ENCODE measurements around the gene TGFB2.
"Not testable (repeated sequence)": the region's sequence is repeated elsewhere in the genome, so short reads cannot be mapped to it uniquely, and the experiment has no call there.

The TGFB2 gene

DNA sequence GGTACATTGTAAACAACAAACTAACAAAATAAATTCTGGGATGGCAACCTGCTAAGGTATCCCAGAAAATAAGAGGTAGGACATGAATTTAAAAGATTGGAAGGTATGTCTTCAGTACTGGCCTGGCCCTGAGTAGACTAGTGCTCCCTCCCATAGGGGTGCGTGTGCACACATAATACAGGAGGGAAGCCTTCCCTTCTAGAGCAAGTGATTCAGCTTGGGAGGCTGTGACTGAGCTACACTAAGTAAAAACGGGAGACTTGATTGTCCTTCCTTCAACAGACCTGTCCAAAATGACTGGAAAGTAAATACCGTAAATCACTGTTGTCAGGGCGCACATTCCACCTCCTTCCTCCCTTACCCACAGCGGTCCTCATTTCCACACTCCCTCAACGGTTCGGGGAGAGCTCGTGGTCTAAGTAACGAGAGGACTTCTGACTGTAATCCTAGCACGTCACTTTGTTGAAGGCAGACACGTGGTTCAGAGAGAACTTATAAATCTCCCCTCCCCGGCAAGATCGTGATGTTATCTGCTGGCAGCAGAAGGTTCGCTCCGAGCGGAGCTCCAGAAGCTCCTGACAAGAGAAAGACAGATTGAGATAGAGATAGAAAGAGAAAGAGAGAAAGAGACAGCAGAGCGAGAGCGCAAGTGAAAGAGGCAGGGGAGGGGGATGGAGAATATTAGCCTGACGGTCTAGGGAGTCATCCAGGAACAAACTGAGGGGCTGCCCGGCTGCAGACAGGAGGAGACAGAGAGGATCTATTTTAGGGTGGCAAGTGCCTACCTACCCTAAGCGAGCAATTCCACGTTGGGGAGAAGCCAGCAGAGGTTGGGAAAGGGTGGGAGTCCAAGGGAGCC is at the start of gene TGFB2:
TSS of gene TGFB2 (plus strand) at position 523 of the 859 bp plus-strand sequence. CDS start 1,366 bp downstream, outside the sequence.
- DNase-seq = peak; percentile 43 to 84 (median 78)

- DNase-seq = no peak
Observed at GRCh38 chr1:218296162-218296561, 49.0 kb upstream of the TGFB2 start.

GRCh38 chr1:218297461-218297860 is 47.7 kb upstream of the TGFB2 start:
- DNase-seq = no peak

DNA sequence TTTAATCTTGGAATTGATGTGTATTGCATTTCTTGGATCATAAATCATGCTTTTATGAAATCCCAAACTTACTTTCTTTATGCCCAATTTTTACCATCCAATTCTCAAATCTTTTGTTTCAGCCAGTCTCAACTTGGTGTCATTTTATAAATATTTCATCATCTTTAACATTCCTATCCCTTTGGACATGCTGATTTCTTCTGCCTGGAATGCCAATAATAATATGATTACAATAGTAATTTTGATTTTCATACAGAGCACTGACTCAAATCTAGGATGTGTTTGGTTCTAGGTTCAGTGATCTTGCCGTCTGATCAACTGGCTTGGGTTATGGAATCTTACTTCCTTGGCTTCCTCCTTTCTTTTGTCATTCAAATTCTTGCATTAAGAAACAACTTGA is 47.3 kb upstream of the TGFB2 start:
- no peak for DNase-seq

DNA sequence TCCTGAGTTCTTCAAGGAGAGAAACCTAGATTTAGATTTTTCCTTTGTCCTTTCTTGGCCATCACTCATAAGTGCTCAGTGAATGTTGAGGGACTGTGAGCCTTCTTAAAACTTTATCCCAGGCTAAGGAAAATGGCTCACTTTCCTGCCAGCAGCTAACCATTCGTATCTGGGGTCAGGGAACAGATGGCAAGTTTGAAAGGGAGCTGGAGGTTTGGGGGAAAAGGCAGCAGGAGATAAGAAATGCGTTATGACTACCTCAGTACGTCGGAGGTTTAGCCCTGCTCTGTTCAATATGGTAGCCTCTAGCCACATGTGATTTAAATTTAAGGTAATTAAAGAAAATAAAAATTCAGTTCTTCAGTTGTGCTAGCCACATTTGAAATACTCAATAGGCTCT is 46.7 kb upstream of the TGFB2 start:
- DNase-seq = no peak

GRCh38 chr1:218299416-218299815 is 45.7 kb upstream of the TGFB2 start:
- DNase-seq = peak in 2 of 3 experiments; percentile 12 to 63

DNA sequence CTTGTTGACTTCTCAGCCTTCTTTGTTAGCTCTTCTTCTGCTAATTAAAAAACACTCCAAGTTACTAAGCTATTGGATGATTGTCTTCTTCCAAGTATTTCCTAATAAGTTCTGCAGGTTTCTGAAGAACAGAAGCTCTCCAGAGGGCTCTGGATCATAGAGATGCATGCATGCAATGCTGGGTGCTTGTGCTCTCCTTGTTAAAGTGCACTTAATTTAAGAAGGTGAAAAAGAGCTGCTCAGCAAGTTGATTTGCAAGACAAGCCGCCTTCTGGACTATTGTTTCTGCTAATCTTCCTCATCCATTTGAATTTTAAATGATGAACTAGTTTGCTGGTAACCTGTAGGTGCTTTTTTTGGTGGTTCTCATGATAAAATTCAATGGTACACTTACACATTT is 43.9 kb upstream of the TGFB2 start:
- DNase-seq = no peak

DNA sequence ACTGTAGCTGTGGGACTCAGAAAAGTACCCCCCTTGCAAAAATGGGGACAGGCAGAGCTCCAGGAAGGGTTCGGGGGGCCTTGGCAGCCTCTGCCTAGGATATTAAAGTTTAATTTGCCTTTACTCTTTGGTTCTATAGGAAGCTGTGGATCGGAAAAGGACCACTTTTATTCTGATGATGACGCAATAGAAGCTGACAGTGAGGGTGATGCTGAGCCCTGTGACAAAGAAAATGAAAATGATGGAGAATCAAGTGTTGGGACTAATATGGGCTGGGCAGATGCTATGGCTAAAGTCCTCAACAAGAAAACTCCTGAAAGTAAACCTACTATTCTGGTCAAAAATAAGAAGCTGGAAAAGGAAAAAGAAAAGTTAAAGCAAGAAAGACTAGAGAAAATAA is 43.0 kb upstream of the TGFB2 start:
- DNase-seq = no peak

DNA sequence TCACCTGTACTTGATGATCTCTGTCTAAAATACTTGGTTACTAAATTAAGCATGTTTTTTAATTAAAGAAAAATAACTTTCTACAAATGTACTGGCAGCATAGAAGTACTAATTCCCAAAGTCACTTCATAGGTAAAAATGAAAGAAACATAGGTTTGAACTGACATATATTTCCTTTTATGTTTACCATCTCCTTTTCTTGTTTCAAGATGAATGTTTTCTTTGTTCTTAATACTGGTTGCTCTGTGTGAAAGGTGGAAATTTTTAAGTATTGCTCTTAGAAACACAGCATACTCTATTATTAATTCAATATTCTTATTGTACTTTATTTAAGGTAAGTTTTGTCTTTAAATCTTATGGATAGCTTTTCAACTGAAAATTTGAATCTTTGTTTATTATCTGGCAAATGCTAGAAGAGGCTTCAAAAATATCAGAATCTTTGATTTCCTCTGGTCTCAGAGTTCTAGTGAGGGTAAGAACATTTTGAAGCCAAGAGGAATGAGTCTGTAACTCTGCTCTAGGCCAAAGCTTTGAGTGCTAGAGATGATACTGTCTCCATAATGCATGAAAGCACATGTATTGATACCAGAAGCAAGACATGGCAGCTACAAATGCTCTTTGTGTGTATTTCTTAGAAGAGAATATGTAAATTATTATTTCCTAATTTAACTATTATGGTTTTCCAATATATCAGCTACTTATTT is 41.8 kb upstream of the TGFB2 start:
- DNase-seq = no peak

GRCh38 chr1:218304281-218305039 is 40.7 kb upstream of the TGFB2 start:
- peak; percentile 83 to 96 (median 86) for DNase-seq

DNA sequence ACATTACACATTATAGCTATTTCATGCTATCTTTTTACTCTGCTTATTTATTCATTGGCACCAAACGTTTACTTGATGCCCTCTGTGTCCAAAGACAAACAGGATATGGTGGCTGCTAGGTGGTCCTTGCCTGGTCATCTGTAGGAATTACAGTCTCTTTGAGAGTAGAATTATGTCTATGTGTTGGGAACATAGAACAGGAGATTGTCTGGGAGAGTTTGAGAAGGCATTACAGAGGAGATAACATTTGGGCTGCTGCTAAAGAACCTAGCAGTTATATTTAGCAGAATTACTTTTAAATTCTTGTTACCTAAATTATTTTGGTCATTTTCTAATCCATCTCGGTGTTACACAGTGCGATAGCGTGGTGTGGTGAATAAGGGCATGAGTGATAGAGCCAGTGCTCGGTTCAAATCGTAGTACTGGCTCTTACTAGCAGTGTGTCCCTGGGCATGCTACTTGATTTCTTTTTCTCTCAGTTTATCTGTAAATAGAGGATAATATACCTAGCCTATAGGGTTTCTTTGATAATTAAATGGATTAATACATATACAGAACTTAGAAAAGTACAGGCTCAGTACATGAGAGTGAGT is 39.6 kb upstream of the TGFB2 start:
- DNase-seq = no peak

- no peak for DNase-seq
Observed at GRCh38 chr1:218312509-218312908, 32.6 kb upstream of the TGFB2 start.

- no peak for DNase-seq
Observed at GRCh38 chr1:218314316-218314715, 30.8 kb upstream of the TGFB2 start.

GRCh38 chr1:218315638-218316037 is 29.5 kb upstream of the TGFB2 start:
- DNase-seq = no peak

DNA sequence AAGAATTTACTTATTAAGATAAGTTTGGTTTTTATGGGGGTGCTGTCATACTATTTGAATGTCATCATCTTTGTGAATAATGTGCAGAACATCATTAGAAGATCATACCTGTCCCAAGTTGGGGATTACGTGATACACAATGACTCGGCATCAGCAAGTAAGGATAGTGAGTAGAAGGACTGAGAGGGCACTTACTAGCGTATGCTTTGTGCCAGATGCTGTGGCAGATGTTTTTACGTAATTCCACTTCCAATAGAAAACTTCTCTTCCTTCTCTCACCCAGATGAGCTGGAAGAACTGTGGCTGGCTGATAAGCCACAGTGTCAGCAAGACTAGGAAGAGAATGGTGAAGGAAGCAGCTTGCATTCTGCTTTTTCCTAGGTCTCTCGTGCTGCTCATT is 28.1 kb upstream of the TGFB2 start:
- DNase-seq = no peak

DNA sequence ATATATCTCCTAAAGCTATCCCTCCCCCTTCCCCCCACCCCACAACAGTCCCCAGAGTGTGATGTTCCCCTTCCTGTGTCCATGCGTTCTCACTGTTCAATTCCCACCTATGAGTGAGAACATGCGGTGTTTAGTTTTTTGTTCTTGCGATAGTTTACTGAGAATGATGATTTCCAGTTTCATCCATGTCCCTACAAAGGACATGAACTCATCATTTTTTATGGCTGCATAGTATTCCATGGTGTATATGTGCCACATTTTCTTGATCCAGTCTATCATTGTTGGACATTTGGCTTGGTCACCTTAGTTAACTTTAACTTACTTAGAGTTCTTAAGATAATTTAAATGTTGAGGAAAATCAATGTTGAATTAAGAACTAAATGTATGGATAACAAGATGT is 25.0 kb upstream of the TGFB2 start:
- not testable (repeated sequence) for DNase-seq

DNA sequence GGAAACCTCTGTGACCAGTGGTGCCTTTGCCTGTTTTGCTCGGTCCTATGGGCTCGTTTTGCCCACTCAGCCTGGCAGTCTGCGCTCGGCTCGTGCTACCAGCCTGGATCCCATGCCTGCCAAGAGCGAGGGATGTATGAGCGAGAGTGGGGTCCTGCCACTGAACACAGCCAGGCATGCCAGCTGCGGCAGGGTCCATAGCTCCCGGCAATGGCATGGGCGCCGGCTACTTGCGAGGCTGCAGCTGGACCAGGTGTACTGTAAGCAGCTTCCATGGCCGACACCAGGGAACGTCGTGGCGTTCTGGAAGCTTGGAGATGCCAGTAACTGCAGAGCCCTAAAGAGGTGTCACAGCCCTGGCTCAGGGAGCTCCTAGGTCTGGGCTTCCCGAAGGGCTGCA is 22.4 kb upstream of the TGFB2 start:
- DNase-seq = no peak

GRCh38 chr1:218323568-218324225 is 21.4 kb upstream of the TGFB2 start:
- no peak for DNase-seq

DNA sequence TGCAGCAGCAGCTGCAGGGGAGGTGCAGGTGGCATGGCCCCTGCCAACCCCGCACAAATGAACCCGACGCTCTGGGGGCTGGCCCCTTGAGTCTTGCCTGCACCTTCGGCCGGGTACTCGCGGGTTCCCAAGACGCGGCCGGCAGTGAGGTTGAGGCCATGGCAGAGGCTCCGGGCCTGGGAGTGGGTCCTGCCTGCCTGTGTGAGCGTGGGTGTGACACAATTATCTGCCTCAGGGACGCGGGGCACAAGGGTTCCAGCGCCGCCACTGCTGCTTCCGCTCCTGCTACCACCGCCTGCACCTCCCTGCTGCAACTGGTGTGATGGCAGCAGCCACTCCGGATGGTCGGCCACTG is 20.9 kb upstream of the TGFB2 start:
- no peak for DNase-seq

DNA sequence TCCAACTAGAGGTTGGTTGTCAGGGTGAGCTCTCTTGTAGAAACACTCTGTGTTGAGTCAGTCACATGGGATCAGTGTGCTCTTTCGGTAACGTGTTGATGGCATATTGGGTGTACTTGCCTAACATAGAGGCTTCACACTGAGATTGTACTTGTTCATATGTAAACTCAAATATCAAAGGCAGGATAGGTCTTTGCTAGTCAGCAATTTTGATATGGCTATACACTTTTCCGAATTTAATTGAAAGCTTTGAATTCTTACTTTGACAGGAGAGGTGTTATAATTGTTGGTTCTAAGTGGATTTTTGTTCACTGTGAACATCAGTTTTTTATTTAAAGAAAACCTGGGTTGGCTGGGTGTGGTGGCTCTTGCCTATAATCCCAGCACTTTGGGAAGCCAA is 16.4 kb upstream of the TGFB2 start:
- no peak for DNase-seq

GRCh38 chr1:218330043-218330623 is 15.0 kb upstream of the TGFB2 start:
- DNase-seq = peak; percentile 4 to 81 (median 14)

- no peak for DNase-seq
Observed at GRCh38 chr1:218332416-218332815, 12.7 kb upstream of the TGFB2 start.

Data from NCI-H1417 (cell line).